Cardiac muscle cell (in vitro differentiated cells and primary cell): ENCODE data around the gene KCNJ11. TPM values are rescaled to one million over a fixed set of nuclear protein-coding genes. Genes with fewer than 3 reads are reported as not detected.

Experiments used
- DNase-seq, 2 donors: peaks; one replicate each; pipeline versions ENCODE4 v3.0.0 to v3.0.0-alpha.2; 2010 to 2017; ENCODE audit warnings: low read depth in 1 of 2, low spot score in 1 of 2
- H3K27ac ChIP-seq: fragments of 200-600 bp; sonication (generic); 2 replicates; pipeline ENCODE4 v1.5.1; 2016
- H3K27me3 ChIP-seq: fragments of 200-600 bp; sonication (generic); 2 replicates; pipeline ENCODE4 v1.6.0; 2016; ENCODE audit warnings: control low read depth
- H3K36me3 ChIP-seq: fragments of 200-600 bp; sonication (generic); 2 replicates; pipeline ENCODE4 v1.5.1; 2016; ENCODE audit warnings: control low read depth
- H3K4me1 ChIP-seq: fragments of 200-600 bp; sonication (generic); 2 replicates; pipeline ENCODE4 v1.8.1; 2017; ENCODE audit warnings: low read depth, mild to moderate bottlenecking, mixed run types
- H3K4me3 ChIP-seq: fragments of 200-600 bp; sonication (generic); 2 replicates; pipeline ENCODE4 v1.5.1; 2016; ENCODE audit warnings: mild to moderate bottlenecking
- H3K9me3 ChIP-seq: fragments of 200-600 bp; sonication (generic); 2 replicates; pipeline ENCODE4 v1.5.1; 2017; ENCODE audit warnings: low read depth, mild to moderate bottlenecking, control low read depth
- polyA plus RNA-seq: library from polyadenylated mRNA; unstranded; fragments of >200 nt; fragmentation: Nextera tagmentation; extraction: Ambion mirVana; gene quantifications from 2 replicates; pipeline ENCODE4 v1.2.1, GENCODE V29; 2016
- total RNA-seq: library from RNA; depleted of rRNA; stranded (reverse); fragments of >200 nt; gene quantifications from 2 replicates; pipeline ENCODE4 v1.2.3, GENCODE V29; 2016
- TF ChIP-seq, protein P1 (sequence below): IDR thresholded peaks from 2 replicates; pipeline ENCODE4 v1.5.1; 2012; ENCODE audit warnings: low read depth, mild to moderate bottlenecking, low read length

Gene KCNJ11
- total and polyA plus RNA-seq, 2 experiments from 2014 or later = 4.7 to 17.0 TPM

DNA sequence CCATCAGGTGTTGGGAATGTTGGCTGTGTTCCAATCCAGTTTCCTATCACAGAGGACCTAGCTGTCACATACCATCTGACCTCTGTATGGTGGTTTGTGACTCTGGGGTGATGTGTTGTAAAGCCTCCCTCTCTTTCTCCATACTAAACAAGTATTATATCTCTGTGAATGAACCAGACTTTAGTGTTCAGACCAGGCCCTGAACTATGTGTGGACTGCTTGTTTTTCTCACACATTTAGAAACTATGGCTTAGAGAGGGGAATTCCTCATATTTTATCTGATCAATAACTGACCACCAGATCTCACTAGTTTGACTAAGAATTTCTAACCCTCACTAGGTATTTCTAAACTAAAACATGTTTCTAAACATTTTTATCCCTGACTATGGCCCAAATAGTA, 19.4 kb downstream of the KCNJ11 start:
- H3K27ac ChIP-seq = no peak overlapping the region
- no peaks in the 10 kb centered on the region for H3K4me1 ChIP-seq
- H3K4me3 ChIP-seq = no peak overlapping the region
- no peaks in the 10 kb centered on the region for H3K36me3 ChIP-seq
- no peaks in the 10 kb centered on the region for H3K9me3 ChIP-seq
- TF ChIP-seq, protein P1, sequence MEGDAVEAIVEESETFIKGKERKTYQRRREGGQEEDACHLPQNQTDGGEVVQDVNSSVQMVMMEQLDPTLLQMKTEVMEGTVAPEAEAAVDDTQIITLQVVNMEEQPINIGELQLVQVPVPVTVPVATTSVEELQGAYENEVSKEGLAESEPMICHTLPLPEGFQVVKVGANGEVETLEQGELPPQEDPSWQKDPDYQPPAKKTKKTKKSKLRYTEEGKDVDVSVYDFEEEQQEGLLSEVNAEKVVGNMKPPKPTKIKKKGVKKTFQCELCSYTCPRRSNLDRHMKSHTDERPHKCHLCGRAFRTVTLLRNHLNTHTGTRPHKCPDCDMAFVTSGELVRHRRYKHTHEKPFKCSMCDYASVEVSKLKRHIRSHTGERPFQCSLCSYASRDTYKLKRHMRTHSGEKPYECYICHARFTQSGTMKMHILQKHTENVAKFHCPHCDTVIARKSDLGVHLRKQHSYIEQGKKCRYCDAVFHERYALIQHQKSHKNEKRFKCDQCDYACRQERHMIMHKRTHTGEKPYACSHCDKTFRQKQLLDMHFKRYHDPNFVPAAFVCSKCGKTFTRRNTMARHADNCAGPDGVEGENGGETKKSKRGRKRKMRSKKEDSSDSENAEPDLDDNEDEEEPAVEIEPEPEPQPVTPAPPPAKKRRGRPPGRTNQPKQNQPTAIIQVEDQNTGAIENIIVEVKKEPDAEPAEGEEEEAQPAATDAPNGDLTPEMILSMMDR = no peak
- no peak for DNase-seq
- no peaks in the 10 kb centered on the region for H3K27me3 ChIP-seq

DNA sequence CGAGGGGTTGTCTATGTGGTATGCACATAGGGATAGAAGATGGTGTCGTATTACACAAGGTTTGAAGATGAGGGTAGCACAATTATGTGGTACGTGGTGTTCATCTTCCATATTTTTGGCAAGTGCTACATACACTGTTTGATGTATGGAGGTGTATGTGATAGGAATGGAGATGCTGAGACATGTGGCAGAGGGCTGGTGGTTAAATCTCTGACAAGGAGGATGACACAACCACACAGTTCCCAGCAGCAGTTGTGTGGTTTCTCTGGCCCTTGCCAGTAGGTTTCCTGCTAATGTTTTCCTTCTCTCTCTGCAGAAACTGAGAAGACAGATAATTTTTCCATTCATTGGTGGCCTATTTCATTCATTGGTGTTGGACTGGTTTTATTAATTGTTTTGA, 19.9 kb downstream of the KCNJ11 start:
- TF ChIP-seq, protein P1 = no peak
- no peaks in the 10 kb centered on the region for H3K36me3 ChIP-seq
- H3K27ac ChIP-seq = no peak overlapping the region
- DNase-seq = no peak
- H3K9me3 ChIP-seq = no peaks in the 10 kb centered on the region
- no peak overlapping the region for H3K4me3 ChIP-seq
- H3K4me1 ChIP-seq = no peaks in the 10 kb centered on the region
- no peaks in the 10 kb centered on the region for H3K27me3 ChIP-seq

DNA sequence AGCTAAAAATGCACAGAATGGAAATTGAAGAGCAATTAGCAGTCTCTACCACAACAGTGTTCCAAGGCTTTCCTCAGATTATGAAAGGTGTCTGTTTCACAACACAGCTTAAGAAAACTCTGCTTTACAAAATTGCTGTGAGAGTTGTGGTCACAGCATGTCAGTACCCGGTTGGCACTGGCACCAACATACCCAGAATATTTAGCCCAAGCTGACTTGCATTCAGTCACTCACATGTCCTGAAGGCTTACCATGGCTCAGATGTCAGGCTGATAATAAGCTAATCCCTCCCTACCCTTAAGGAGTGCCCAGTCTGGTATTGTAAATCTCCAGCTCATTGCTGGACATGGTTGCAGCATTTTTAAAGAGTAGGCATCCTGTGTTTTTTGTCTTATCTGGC, 22.0 kb downstream of the KCNJ11 start:
- Histone ChIP-seq H3K27ac (no peak overlapping the region), H3K27me3 (no peaks in the 10 kb centered on the region), H3K4me1 (no peaks in the 10 kb centered on the region), H3K9me3 (no peaks in the 10 kb centered on the region), H3K4me3 (no peak overlapping the region), H3K36me3 (no peaks in the 10 kb centered on the region)
- no peak for DNase-seq
- TF ChIP-seq, protein P1 = no peak

DNA sequence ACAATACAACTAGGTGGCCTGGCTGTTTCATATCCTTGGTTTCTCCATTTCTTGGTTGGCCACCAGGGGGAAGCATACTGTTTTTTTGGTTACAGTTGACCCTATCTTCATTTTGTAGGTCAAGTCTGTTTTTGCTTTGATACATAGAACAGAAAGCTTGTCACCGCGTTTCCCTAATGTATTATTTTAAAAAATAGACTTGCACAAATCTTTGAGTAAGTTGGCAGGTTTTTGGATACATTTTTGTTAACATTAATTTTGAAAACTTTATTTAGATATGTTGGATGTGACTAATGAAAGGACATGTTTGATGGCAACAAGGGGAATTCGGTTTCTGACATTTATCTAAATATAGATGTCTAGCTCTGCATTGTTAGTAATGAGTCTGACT, 33.9 kb downstream of the KCNJ11 start:
- no peak overlapping the region for H3K27ac ChIP-seq
- H3K4me3 ChIP-seq = no peak overlapping the region
- TF ChIP-seq, protein P1 = peak; percentile 71
- peaks cover 34% of the 10 kb centered on the region for H3K27me3 ChIP-seq
- peaks cover 6% of the 10 kb centered on the region for H3K4me1 ChIP-seq
- H3K9me3 ChIP-seq = no peaks in the 10 kb centered on the region
- no peaks in the 10 kb centered on the region for H3K36me3 ChIP-seq
- DNase-seq = peak; percentile 76 to 83

DNA sequence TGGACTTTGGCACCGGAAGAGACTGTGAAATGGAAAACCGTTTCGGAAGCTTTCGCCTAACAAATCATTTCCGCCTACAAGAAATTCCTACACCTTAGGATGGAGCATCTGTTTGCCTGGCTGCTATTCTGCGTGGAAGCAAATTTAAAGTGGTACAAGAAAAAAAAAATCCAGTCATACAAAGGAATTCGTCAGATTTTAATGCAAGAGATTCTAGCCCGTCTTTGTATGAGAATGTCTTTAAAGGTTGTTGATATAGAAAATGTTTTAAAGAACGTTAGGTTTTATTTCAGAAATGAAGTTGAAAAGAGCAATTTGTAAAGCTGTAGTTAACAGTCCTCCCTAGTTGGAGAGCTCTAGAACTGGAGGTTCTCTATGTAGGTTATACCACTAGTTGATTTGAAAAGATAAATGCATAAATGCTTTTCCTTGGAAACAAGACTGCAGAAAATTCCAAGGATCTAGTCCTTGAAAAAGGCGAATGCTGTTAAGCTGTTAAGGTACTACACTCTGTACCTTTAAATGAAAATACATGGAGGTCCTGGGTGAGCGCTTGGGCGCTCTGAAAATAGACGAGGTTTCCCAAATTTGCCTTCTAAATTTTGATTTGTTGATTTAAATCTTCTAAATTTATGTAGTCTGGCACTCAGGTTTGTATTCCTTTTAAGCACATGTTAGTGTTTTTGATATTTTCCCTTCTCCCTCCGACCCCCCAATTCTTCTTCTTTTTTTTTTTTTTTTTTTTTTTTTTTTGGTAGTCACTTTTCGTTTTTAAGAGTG, 34.4 kb downstream of the KCNJ11 start:
- peak overlapping the region; percentile 23 for H3K27ac ChIP-seq

More for the DNA sequence above, 34.4 kb downstream of the KCNJ11 start:
- peaks cover 6% of the 10 kb centered on the region for H3K4me1 ChIP-seq
- H3K4me3 ChIP-seq = peak overlapping the region; percentile 43
- TF ChIP-seq, protein P1 = no peak
- H3K27me3 ChIP-seq = peaks cover 40% of the 10 kb centered on the region
- H3K9me3 ChIP-seq = no peaks in the 10 kb centered on the region
- H3K36me3 ChIP-seq = no peaks in the 10 kb centered on the region
- DNase-seq = no peak
